Measurements from ENCODE around the gene ANKRD33B. TPM values are rescaled to one million over a fixed set of nuclear protein-coding genes. Genes with fewer than 3 reads are reported as not detected.

The ANKRD33B gene
- total RNA-seq, 4 donors from 2014 or later, result 4.4 to 17.2 (median 5.9) TPM

DNA sequence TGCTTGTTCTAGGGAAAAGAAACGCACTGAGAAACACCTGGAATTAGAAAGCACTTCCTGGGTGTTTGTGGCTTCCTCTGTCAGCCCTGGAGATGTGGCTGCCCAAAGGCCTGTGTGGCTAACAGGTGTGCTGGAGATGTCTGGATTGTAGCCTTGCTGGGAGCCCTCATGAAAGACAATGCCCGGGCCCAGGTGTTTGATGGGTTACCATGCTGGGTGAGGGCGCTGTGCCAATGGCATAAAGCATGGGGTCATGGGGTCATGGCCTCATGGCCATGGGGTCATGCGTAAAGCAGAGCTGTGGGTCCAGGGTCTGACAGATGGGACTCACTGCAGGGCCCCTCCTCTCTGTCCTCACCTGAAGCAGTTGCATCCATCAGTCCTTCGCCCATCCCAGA lies 21.6 kb downstream of the ANKRD33B start:
- no peaks in the 10 kb centered on the region for H3K36me3 ChIP-seq
- no peak for ATAC-seq
- peaks cover 27% of the 10 kb centered on the region for H3K27me3 ChIP-seq
- H3K4me1 ChIP-seq, result no peaks in the 10 kb centered on the region
- 80% methylated on average over 1 of the region's 5 CpGs for WGBS, 2 donors (ENCODE audit: low coverage in 1 of 2)
- H3K9me3 ChIP-seq, result peaks cover 0 to 9% (median 0%) of the 10 kb centered on the region in 3 donors
- TF ChIP-seq POLR2AphosphoS5 (IDR thresholded peaks at IDR 0.05), result no peak
- no peak overlapping the region for H3K27ac ChIP-seq
- H3K4me3 ChIP-seq, result no peak overlapping the region

DNA sequence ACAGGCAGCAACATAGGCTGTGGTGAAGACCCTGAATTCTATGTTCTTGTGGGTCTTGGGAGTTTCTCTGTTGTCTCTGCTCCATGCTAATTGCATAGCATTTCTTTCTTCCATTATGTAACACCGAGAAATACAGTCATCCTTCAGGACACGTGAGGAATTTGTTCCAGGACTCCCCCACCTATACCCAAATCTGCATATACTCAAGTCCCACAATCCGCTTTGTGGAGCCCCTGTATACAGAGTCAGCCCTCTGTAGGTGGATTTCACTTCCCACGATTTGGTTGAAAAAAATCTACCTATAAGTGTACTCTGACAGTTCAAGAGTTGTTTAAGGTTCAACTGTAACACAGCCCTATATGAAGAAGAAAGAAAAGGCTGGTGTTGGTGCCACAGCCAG lies 22.1 kb downstream of the ANKRD33B start:
- Histone ChIP-seq H3K9me3 (peaks cover 0 to 9% (median 0%) of the 10 kb centered on the region in 3 donors), H3K27me3 (peaks cover 24% of the 10 kb centered on the region), H3K4me1 (no peaks in the 10 kb centered on the region), H3K27ac (no peak overlapping the region), H3K4me3 (no peak overlapping the region), H3K36me3 (no peaks in the 10 kb centered on the region)
- 89 to 94% methylated on average over 2 to 4 of the region's 4 CpGs for WGBS, 2 donors (ENCODE audit: low coverage in 1 of 2)
- ATAC-seq, result no peak
- TF ChIP-seq POLR2A (IDR thresholded peaks at IDR 0.05) (no peak), EP300 (IDR thresholded peaks at IDR 0.05) (no peak), POLR2AphosphoS5 (IDR thresholded peaks at IDR 0.05) (no peak)
- TF ChIP-seq, protein P1, sequence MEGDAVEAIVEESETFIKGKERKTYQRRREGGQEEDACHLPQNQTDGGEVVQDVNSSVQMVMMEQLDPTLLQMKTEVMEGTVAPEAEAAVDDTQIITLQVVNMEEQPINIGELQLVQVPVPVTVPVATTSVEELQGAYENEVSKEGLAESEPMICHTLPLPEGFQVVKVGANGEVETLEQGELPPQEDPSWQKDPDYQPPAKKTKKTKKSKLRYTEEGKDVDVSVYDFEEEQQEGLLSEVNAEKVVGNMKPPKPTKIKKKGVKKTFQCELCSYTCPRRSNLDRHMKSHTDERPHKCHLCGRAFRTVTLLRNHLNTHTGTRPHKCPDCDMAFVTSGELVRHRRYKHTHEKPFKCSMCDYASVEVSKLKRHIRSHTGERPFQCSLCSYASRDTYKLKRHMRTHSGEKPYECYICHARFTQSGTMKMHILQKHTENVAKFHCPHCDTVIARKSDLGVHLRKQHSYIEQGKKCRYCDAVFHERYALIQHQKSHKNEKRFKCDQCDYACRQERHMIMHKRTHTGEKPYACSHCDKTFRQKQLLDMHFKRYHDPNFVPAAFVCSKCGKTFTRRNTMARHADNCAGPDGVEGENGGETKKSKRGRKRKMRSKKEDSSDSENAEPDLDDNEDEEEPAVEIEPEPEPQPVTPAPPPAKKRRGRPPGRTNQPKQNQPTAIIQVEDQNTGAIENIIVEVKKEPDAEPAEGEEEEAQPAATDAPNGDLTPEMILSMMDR (IDR thresholded peaks at IDR 0.05), result no peak

DNA sequence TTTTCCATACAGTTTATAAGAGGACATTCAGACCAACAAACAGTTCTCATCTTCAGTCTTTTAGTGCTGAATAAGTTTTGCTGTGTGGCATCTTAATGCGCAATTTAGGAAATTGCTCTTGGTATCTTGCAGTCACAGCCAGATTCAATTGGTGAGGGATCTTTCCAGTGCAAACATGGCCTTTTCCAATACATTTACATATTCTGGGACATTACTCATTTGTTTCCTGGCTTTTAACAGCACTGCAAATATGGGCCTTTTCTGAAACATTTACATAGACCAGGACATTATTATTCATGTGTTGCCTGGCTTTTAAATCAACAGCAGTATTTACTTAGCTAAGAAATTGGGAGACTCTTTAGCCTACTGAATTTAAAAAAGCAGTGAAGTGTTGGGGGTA lies 22.7 kb downstream of the ANKRD33B start:
- TF ChIP-seq, protein P1 (IDR thresholded peaks at IDR 0.05), result no peak
- TF ChIP-seq POLR2AphosphoS5 (IDR thresholded peaks at IDR 0.05) (no peak), EP300 (IDR thresholded peaks at IDR 0.05) (no peak), POLR2A (IDR thresholded peaks at IDR 0.05) (no peak)
- WGBS, 2 donors (ENCODE audit: low coverage in 1 of 2), result 100% methylated on average over 1 of the region's 1 CpG
- H3K27ac ChIP-seq, result no peak overlapping the region
- no peak overlapping the region for H3K4me3 ChIP-seq
- peaks cover 0 to 9% (median 0%) of the 10 kb centered on the region in 3 donors for H3K9me3 ChIP-seq
- no peak for ATAC-seq
- no peaks in the 10 kb centered on the region for H3K4me1 ChIP-seq
- peaks cover 24% of the 10 kb centered on the region for H3K27me3 ChIP-seq
- no peaks in the 10 kb centered on the region for H3K36me3 ChIP-seq

DNA sequence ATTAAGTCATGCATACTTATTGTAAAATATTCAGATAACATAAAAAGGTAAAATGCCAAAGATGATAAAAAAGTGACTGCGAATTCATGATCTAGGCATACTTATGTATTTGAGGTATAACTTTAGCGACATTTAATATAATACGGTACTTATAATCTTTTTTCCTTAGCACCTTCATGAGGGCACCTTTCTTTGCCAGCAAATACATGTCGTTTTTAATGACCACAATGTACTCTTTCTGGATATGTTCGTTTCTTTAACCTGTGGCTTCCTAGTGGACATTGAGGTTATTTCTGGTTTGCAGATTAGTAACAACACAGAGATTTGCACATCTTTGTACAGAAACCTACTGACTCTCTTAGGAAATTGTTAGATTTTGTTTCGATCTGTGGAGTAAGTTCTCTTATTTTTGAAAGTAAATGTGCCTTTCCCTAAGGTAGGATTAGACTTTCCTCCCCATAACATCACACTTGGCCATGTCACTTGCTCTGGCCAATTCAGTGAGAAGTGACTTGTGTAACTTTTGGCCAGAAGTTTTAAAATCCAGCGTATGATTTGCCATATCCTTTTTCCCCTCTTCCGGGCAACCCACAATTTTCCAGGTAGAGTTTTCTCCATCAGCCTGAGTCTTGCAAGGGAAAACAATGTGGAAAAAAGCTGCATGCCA lies 24.4 kb downstream of the ANKRD33B start:
- no peaks in the 10 kb centered on the region for H3K36me3 ChIP-seq
- peaks cover 0 to 9% (median 0%) of the 10 kb centered on the region in 3 donors for H3K9me3 ChIP-seq
- H3K27ac ChIP-seq, result no peak overlapping the region
- no peak for ATAC-seq
- H3K27me3 ChIP-seq, result peaks cover 16% of the 10 kb centered on the region
- WGBS, 2 donors (ENCODE audit: low coverage in 1 of 2), result 85% methylated on average over 6 to 8 of the region's 8 CpGs
- TF ChIP-seq POLR2A (IDR thresholded peaks at IDR 0.05) (no peak), EP300 (IDR thresholded peaks at IDR 0.05) (no peak), POLR2AphosphoS5 (IDR thresholded peaks at IDR 0.05) (no peak)
- TF ChIP-seq, protein P1 (IDR thresholded peaks at IDR 0.05), result no peak
- H3K4me3 ChIP-seq, result no peak overlapping the region
- no peaks in the 10 kb centered on the region for H3K4me1 ChIP-seq

DNA sequence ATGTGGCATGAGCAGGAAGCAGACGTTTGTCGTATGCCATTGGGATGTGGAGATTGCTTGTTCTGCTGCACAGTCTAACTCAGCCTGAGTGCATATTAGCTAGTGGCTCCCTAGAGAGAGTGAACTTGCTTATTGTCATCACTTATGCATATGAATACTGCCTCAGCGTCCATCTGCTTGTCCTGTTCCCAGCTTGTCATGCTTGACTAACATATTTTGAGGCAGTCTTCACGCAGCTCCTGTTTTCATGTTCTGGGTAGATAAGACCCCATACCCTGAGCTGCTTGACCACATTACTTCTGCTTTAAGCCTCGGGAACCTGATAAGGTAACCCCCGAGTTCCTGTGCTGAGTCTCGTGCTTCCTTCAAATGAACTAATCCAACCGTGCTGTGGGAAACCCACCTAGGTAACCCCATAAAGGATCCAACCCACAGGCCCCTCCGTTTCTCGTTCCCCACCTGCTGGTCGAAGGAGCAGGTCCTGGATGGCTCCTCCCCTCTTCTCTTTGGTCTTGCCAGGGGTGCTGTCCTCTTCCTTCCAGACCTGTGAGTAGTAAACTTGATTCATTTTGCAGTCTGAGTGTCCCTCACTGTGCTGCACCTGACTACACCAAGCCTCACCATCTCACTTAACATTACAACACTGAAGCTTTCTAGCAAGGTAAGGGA lies 25.0 kb downstream of the ANKRD33B start:
- TF ChIP-seq POLR2AphosphoS5 (IDR thresholded peaks at IDR 0.05) (no peak), POLR2A (IDR thresholded peaks at IDR 0.05) (no peak), EP300 (IDR thresholded peaks at IDR 0.05) (no peak)
- TF ChIP-seq, protein P1 (IDR thresholded peaks at IDR 0.05), result no peak
- H3K4me1 ChIP-seq, result no peaks in the 10 kb centered on the region
- ATAC-seq, result no peak
- no peak overlapping the region for H3K4me3 ChIP-seq
- H3K36me3 ChIP-seq, result no peaks in the 10 kb centered on the region
- no peak overlapping the region for H3K27ac ChIP-seq
- H3K9me3 ChIP-seq, result peaks cover 0 to 9% (median 0%) of the 10 kb centered on the region in 3 donors
- peaks cover 10% of the 10 kb centered on the region for H3K27me3 ChIP-seq
- WGBS, 2 donors (ENCODE audit: low coverage in 1 of 2), result 50 to 63% methylated on average over 7 to 8 of the region's 11 CpGs
